Pancreas (tissue), 10 donors: Measurements from ENCODE around the gene USP28. TPM values are rescaled to one million over a fixed set of nuclear protein-coding genes. Genes with fewer than 3 reads are reported as not detected.

ENCODE experiments used
- ATAC-seq, 4 donors: fragments of 200-7000 bp; cut with Tn5 transposase; one replicate each; pipeline versions ENCODE4 v1.8.0 to v1.9.1; 2020; ENCODE audit warnings: mild to moderate bottlenecking in 4 of 4, moderate library complexity in 4 of 4
- DNase-seq, 6 donors: peaks; one replicate each; pipeline ENCODE4 v3.0.0-alpha.2; 2020
- FAIRE-seq: peaks from 2 replicates; lab custom pipeline; 2012; peaks lifted over from hg19 to GRCh38; lab: Jason Lieb, UNC
- H3K27ac ChIP-seq, 4 donors: fragments of 200-600 bp; sonication (generic); 1 replicate in 3 of 4; 2 replicates in 1 of 4; pipeline versions ENCODE4 v1.5.0 to v1.8.0; 2020
- H3K27me3 ChIP-seq, 4 donors: fragments of 200-600 bp; one replicate each; pipeline ENCODE4 v1.8.0; 2021
- H3K36me3 ChIP-seq, 3 donors: fragments of 200-600 bp; sonication (generic) in 1 of 3; one replicate each; pipeline versions ENCODE4 v1.5.0 to v1.8.0; 2020 to 2021
- H3K4me1 ChIP-seq, 3 donors: fragments of 200-600 bp; one replicate each; pipeline ENCODE4 v1.8.0; 2021
- H3K4me3 ChIP-seq, 4 donors: fragments of 200-600 bp; sonication (generic) in 2 of 4; one replicate each; pipeline versions ENCODE4 v1.5.0 to v1.8.0; 2020 to 2021
- H3K9me3 ChIP-seq, 4 donors: fragments of 200-600 bp; one replicate each; pipeline ENCODE4 v1.8.0; 2021
- CTCF ChIP-seq, 4 donors: fragments of 200-600 bp; sonication (generic) in 3 of 4; IDR thresholded peaks; one replicate each; pipeline versions ENCODE4 v1.5.0 to v1.8.0; 2021; ENCODE audit warnings: antibody characterized with exemption in 4 of 4
- WGBS, 2 donors: extraction: QIAGEN DNeasy Blood & Tissue Kit; methylation state at CpG; one replicate each; pipeline ENCODE4 v1.1.7; 2013; 5-methylcytosine and 5-hydroxymethylcytosine counted together
- intact Hi-C, 3 donors: fragments of 100-400 bp; cut with DNase I; formaldehyde crosslinking; loops; one replicate each; pipeline versions ENCODE4 v1.11.1 to v1.14.2; 2022
- polyA plus RNA-seq, 2 donors: library from polyadenylated mRNA; stranded (reverse); fragments of 200-250 nt; gene quantifications; one replicate each; pipeline ENCODE4 v1.2.3, GENCODE V29; 2013
- total RNA-seq, 6 donors: library from RNA; stranded (reverse); fragmentation: NEBNext Ultra II Directional in 4 of 6; extraction: Animal tissue kit (Norgen Biotek cat#: 25700) in 4 of 6; gene quantifications; one replicate each; pipeline versions ENCODE4 v1.2.1 to v1.2.4, GENCODE V29; 2021 to 2023
- donor health status: healthy with polysubstance abuse.
- donor health status: DM: no; HTN: no; CAD: no; lungs with moderate emphysema.
- donor health status: DM: no; HTN: no; CAD: no.
- donor health status: control.
- donor health status: control.
- donor health status: Bipolar disorder and iron deficiency.
- donor health status: DM: yes; HTN: yes; CAD: no.
- donor health status: DM: no; HTN: no; CAD: no.
- donor health status: DM: no; HTN: no; CAD: no.
- donor health status: DM: yes; HTN: yes; CAD: no.

Gene USP28
- total and polyA plus RNA-seq, 8 donors = 3.2 to 16.6 (median 8.0) TPM

- ATAC-seq = no peak
- no peak for FAIRE-seq
- intact Hi-C loops = no loop called here
- Histone ChIP-seq H3K36me3 (peaks cover 0 to 3% (median 0%) of the 10 kb centered on the region in 3 donors), H3K27me3 (no peaks in the 10 kb centered on the region), H3K4me1 (no peaks in the 10 kb centered on the region), H3K9me3 (no peaks in the 10 kb centered on the region), H3K4me3 (no peak overlapping the region), H3K27ac (no peak overlapping the region)
- 86 to 92% methylated on average over 3 of the region's 3 CpGs for WGBS, 2 donors
- TF ChIP-seq CTCF (IDR thresholded peaks at IDR 0.05) = no peak
- no peak for DNase-seq
These were observed 34.3 kb downstream of the USP28 start for GRCh38 chr11:113840932-113841664.

GRCh38 chr11:113839842-113840241 is 35.5 kb downstream of the USP28 start:
- ATAC-seq = no peak
- no peak for FAIRE-seq
- Histone ChIP-seq H3K4me1 (no peaks in the 10 kb centered on the region), H3K9me3 (no peaks in the 10 kb centered on the region), H3K27ac (no peak overlapping the region), H3K27me3 (no peaks in the 10 kb centered on the region), H3K4me3 (no peak overlapping the region), H3K36me3 (peaks cover 0 to 3% (median 0%) of the 10 kb centered on the region in 3 donors)
- no peak for DNase-seq
- TF ChIP-seq CTCF (IDR thresholded peaks at IDR 0.05) = no peak
- WGBS, 2 donors = 93 to 100% methylated on average over 6 of the region's 6 CpGs
- intact Hi-C loops = no loop called here

GRCh38 chr11:113838005-113838404 is 37.4 kb downstream of the USP28 start:
- H3K4me1 ChIP-seq = no peaks in the 10 kb centered on the region
- DNase-seq = no peak
- no peak for TF ChIP-seq CTCF (IDR thresholded peaks at IDR 0.05)
- no peaks in the 10 kb centered on the region for H3K9me3 ChIP-seq
- WGBS, 2 donors = 94 to 98% methylated on average over 2 of the region's 2 CpGs
- no peak overlapping the region for H3K4me3 ChIP-seq
- ATAC-seq = no peak
- H3K27me3 ChIP-seq = no peaks in the 10 kb centered on the region
- FAIRE-seq = no peak
- H3K27ac ChIP-seq = no peak overlapping the region
- peaks cover 0 to 5% (median 3%) of the 10 kb centered on the region in 3 donors for H3K36me3 ChIP-seq
- intact Hi-C loops = no loop called here

GRCh38 chr11:113835306-113835705 is 40.1 kb downstream of the USP28 start:
- ATAC-seq (no peak), FAIRE-seq (no peak)
- H3K36me3 ChIP-seq = peaks cover 0 to 5% (median 0%) of the 10 kb centered on the region in 3 donors

More at GRCh38 chr11:113835306-113835705, 40.1 kb downstream of the USP28 start:
- WGBS, 2 donors = 90 to 93% methylated on average over 4 of the region's 4 CpGs
- no peak for TF ChIP-seq CTCF (IDR thresholded peaks at IDR 0.05)
- H3K4me1 ChIP-seq = no peaks in the 10 kb centered on the region
- intact Hi-C loops = no loop called here
- H3K9me3 ChIP-seq = no peaks in the 10 kb centered on the region
- H3K4me3 ChIP-seq = no peak overlapping the region
- H3K27ac ChIP-seq = no peak overlapping the region
- no peak for DNase-seq
- no peaks in the 10 kb centered on the region for H3K27me3 ChIP-seq
